ENCODE data around the gene PLCH2. TPM values are rescaled to one million over a fixed set of nuclear protein-coding genes. Genes with fewer than 3 reads are reported as not detected.

PLCH2 gene
- total and polyA plus RNA-seq, 9 of the 15 experiments (the other 6 are each of a cell fraction or from before 2014, with no cell fraction given) = 0.16 TPM; not detected in 8

GRCh38 chr1:2523191-2523890, 47.3 kb downstream of the PLCH2 start:
- Histone ChIP-seq H4K20me1 (replicated peaks; ENCODE audit: control insufficient read depth, insufficient read depth, low read length) (peaks cover 43% of the 10 kb centered on the region), H3K27me3 (ENCODE audit: control insufficient read depth in 2 of 2, insufficient read depth in 2 of 2, low read length in 2 of 2) (no peaks in the 10 kb centered on the region), H3K9ac (ENCODE audit: insufficient read depth in 1 of 2, low read depth in 2 of 2, low read length in 2 of 2) (peak overlapping the region in 1 of 2 experiments; percentile 53; a peak in 3 of 4 replicates), H2AFZ (ENCODE audit: low read depth, low read length) (no peak overlapping the region), H3K9me3 (replicated peaks; ENCODE audit: control insufficient read depth, insufficient read depth, low read depth, low read length) (no peaks in the 10 kb centered on the region), H3K27ac (ENCODE audit: extremely low read depth, low read depth, low read length) (no peak overlapping the region; the same call in 2 of the 3 replicates), H3K36me3 (ENCODE audit: control insufficient read depth, insufficient read depth, low read length) (peaks cover 68% of the 10 kb centered on the region), H3K9me1 (ENCODE audit: control insufficient read depth, insufficient read depth, low read length) (peaks cover 18% of the 10 kb centered on the region), H3K4me2 (ENCODE audit: insufficient read depth, low read length) (peak overlapping the region; percentile 2; the same call in 1 of the 2 replicates), H3K4me1 (replicated peaks in 1 of 2; ENCODE audit: control insufficient read depth in 2 of 2, insufficient read depth in 2 of 2, low read length in 2 of 2) (peaks cover 24 to 59% of the 10 kb centered on the region in 2 experiments; a peak in 4 of 5 replicates), H3K4me3 (no peak overlapping the region), H3K79me2 (ENCODE audit: control insufficient read depth, insufficient read depth, low read length) (peaks cover 47% of the 10 kb centered on the region)
- intact Hi-C loops (cut with micrococcal nuclease) (no loop called here), in situ Hi-C loops (cut with MboI) (no loop called here)
- BruUV-seq (replicated peaks) = no TSS peak
- FAIRE-seq (no peak), ATAC-seq (no peak), DNase-seq (ENCODE audit: extremely low read depth in 1 of 4, low spot score in 3 of 4) (no peak)
- ChIA-PET CTCF (ENCODE audit: low intra/inter-chr PET ratio) (no interaction called here), POLR2A (no interaction called here)
- TF ChIP-seq KAT7 (CRISPR knock-in tag; IDR thresholded peaks at IDR 0.05; ENCODE audit: borderline replicate concordance) (no peak), POLR2G (IDR thresholded peaks at IDR 0.05; ENCODE audit: low read depth, low read length) (peak; percentile 46; the same call in 1 of the 2 replicates), RBFOX2 (IDR thresholded peaks at IDR 0.05; ENCODE audit: low read depth, low read length) (peak; percentile 69), TBP (optimal IDR thresholded peaks at IDR 0.05; ENCODE audit: low read depth, low read length) (no peak), ZNF224 (CRISPR knock-in tag; IDR thresholded peaks at IDR 0.05) (no peak), ATF3 (IDR thresholded peaks at IDR 0.05) (peak; percentile 84), ATF3 (CRISPR knock-in tag; conservative IDR thresholded peaks at IDR 0.05) (no peak), CEBPG (CRISPR knock-in tag; IDR thresholded peaks at IDR 0.05) (no peak), CEBPG (tag; conservative IDR thresholded peaks at IDR 0.05 in 1 of 2, IDR thresholded peaks at IDR 0.05 in 1 of 2) (peak in 1 of 2 experiments; percentile 88; a peak in 2 of 4 replicates), ELF1 (tag; IDR thresholded peaks at IDR 0.05) (no peak), FOXJ2 (tag; IDR thresholded peaks at IDR 0.05) (no peak), ZBTB33 (CRISPR knock-in tag; IDR thresholded peaks at IDR 0.05) (peak; percentile 29; the same call in 1 of the 2 replicates), MXI1 (IDR thresholded peaks at IDR 0.05; ENCODE audit: low read depth, low read length) (no peak)
- 78% methylated on average over 23 of the region's 32 CpGs for WGBS (ENCODE audit: insufficient coverage, low coverage, missing lambda C conversion rate)
